IMR-90 (cell line): ENCODE measurements around the gene MSRB1. TPM values are rescaled to one million over a fixed set of nuclear protein-coding genes. Genes with fewer than 3 reads are reported as not detected.

Experiments used
- ATAC-seq: fragments of 200-7000 bp; cut with Tn5 transposase; 2 replicates; pipeline ENCODE4 v1.9.1; 2020; ENCODE audit warnings: low read depth, mild to moderate bottlenecking, moderate library complexity
- BruUV-seq: library from RNA; stranded (reverse); fragments of 400-500 nt; replicated peaks from 2 replicates; lab custom pipeline; 2021; lab: Mats Ljungman, UMichigan
- CTCF ChIA-PET: fragments of 300-600 bp; formaldehyde crosslinking; extraction: SDS; loops from one replicate; lab custom pipeline; 2021; ENCODE audit warnings: antibody characterized with exemption; lab: Yijun Ruan, JAX
- POLR2A ChIA-PET: fragments of 300-600 bp; sonication (Branson Sonifier 250); formaldehyde crosslinking; loops from one replicate; lab custom pipeline; 2022; ENCODE audit warnings: antibody characterized with exemption; ENCODE audit not compliant: unreplicated experiment; lab: Charles Lee
- DNase-seq: peaks from one replicate; pipeline ENCODE4 v3.0.0; 2013
- H2AFZ ChIP-seq: replicated peaks from 2 replicates; pipeline ENCODE3; 2013; ENCODE audit warnings: low read length, mild to moderate bottlenecking; ENCODE audit not compliant: poor library complexity
- H2AK5ac ChIP-seq: 2 replicates; pipeline ENCODE4 v1.6.1; 2013; ENCODE audit warnings: low read depth, low read length, inconsistent platforms
- H2AK9ac ChIP-seq: replicated peaks from 2 replicates; pipeline ENCODE3; 2013; ENCODE audit warnings: mild to moderate bottlenecking, low read depth, low read length, moderate library complexity; ENCODE audit not compliant: poor library complexity
- H2BK120ac ChIP-seq: 2 replicates; pipeline ENCODE4 v1.6.1; 2013; ENCODE audit warnings: low read depth, low read length, inconsistent platforms
- H2BK15ac ChIP-seq: 3 replicates; pipeline ENCODE4 v1.6.1; 2013; ENCODE audit warnings: low read depth, low read length, inconsistent platforms
- H2BK20ac ChIP-seq: 2 replicates; pipeline ENCODE4 v1.6.1; 2013; ENCODE audit warnings: low read depth, mild to moderate bottlenecking, inconsistent platforms, low read length, moderate library complexity
- H2BK5ac ChIP-seq: 2 replicates; pipeline ENCODE4 v1.6.1; 2013; ENCODE audit warnings: mild to moderate bottlenecking, low read depth, low read length, inconsistent platforms; ENCODE audit not compliant: poor library complexity, severe bottlenecking
- H3K14ac ChIP-seq: replicated peaks from 2 replicates; pipeline ENCODE4 v1.6.1; 2013; ENCODE audit warnings: low read depth, low read length, inconsistent platforms
- H3K18ac ChIP-seq: 2 replicates; pipeline ENCODE4 v1.6.1; 2013; ENCODE audit warnings: low read depth, low read length, control low read depth
- H3K23ac ChIP-seq: 2 replicates; pipeline ENCODE4 v1.6.1; 2013; ENCODE audit warnings: low read depth, low read length, inconsistent platforms
- H3K27ac ChIP-seq: 2 replicates; pipeline ENCODE4 v1.5.1; 2013; ENCODE audit warnings: mild to moderate bottlenecking, control low read depth, low read length; ENCODE audit not compliant: insufficient read depth
- H3K27me3 ChIP-seq: 2 replicates; pipeline ENCODE4 v1.6.1; 2013; ENCODE audit warnings: low read length; ENCODE audit not compliant: control insufficient read depth, insufficient read depth
- H3K36me3 ChIP-seq: 2 replicates; pipeline ENCODE4 v1.6.1; 2013; ENCODE audit warnings: low read length, mixed read lengths; ENCODE audit not compliant: control insufficient read depth, insufficient read depth
- H3K4ac ChIP-seq: 2 replicates; pipeline ENCODE4 v1.6.1; 2013; ENCODE audit warnings: low read depth, low read length, inconsistent platforms
- H3K4me1 ChIP-seq: 2 replicates; pipeline ENCODE4 v1.6.1; 2013; ENCODE audit warnings: low read length, mixed read lengths; ENCODE audit not compliant: control insufficient read depth, insufficient read depth
- H3K4me2 ChIP-seq: 2 replicates; pipeline ENCODE4 v1.6.1; 2013; ENCODE audit warnings: low read depth, mild to moderate bottlenecking, control low read depth, low read length, moderate library complexity
- H3K4me3 ChIP-seq: 2 replicates; pipeline ENCODE4 v1.5.1; 2013; ENCODE audit warnings: low read depth, mild to moderate bottlenecking, control low read depth, low read length, moderate library complexity; ENCODE audit not compliant: insufficient read depth
- H3K56ac ChIP-seq: 2 replicates; pipeline ENCODE4 v1.6.1; 2013; ENCODE audit warnings: low read length, inconsistent platforms; ENCODE audit not compliant: insufficient read depth; ENCODE audit errors: extremely low read depth
- H3K79me1 ChIP-seq, 2 experiments: 2 replicates each; pipeline ENCODE4 v1.6.1; 2013; ENCODE audit warnings: low read length in 2 of 2, inconsistent platforms in 1 of 2, low read depth in 1 of 2
- H3K9ac ChIP-seq: 2 replicates; pipeline ENCODE4 v1.6.1; 2013; ENCODE audit warnings: low read depth, low read length, control low read depth
- H3K9me1 ChIP-seq: 2 replicates; pipeline ENCODE4 v1.6.1; 2013; ENCODE audit warnings: low read length, inconsistent platforms; ENCODE audit not compliant: insufficient read depth
- H3K9me3 ChIP-seq: 2 replicates; pipeline ENCODE4 v1.6.1; 2013; ENCODE audit warnings: low read length; ENCODE audit not compliant: control insufficient read depth, insufficient read depth
- H4K20me1 ChIP-seq: 2 replicates; pipeline ENCODE4 v1.6.1; 2013; ENCODE audit warnings: low read length, inconsistent platforms; ENCODE audit not compliant: insufficient read depth
- H4K5ac ChIP-seq: 2 replicates; pipeline ENCODE4 v1.6.1; 2013; ENCODE audit warnings: mild to moderate bottlenecking, low read depth, low read length, control low read depth
- H4K8ac ChIP-seq, 2 experiments: 2 replicates each; pipeline ENCODE4 v1.6.1; 2013; ENCODE audit warnings: low read depth in 2 of 2, low read length in 2 of 2, control low read depth in 1 of 2, inconsistent platforms in 1 of 2
- H4K91ac ChIP-seq: 2 replicates; pipeline ENCODE4 v1.6.1; 2013; ENCODE audit warnings: low read depth, low read length, inconsistent platforms; ENCODE audit not compliant: insufficient read depth
- BHLHE40 ChIP-seq: fragments of 150-350 bp; IDR thresholded peaks from 2 replicates; pipeline ENCODE4 v1.6.1; 2016; ENCODE audit warnings: mild to moderate bottlenecking, low read depth, low read length
- CEBPB ChIP-seq: IDR thresholded peaks from 2 replicates; pipeline ENCODE4 v1.6.1; 2012; ENCODE audit warnings: low read depth, low read length, improper control_type of control experiment
- CHD1 ChIP-seq: IDR thresholded peaks from 2 replicates; pipeline ENCODE4 v1.6.1; 2012; ENCODE audit warnings: low read depth, low read length, improper control_type of control experiment
- FOS ChIP-seq: fragments of 150-350 bp; IDR thresholded peaks from 2 replicates; pipeline ENCODE4 v1.6.1; 2016; ENCODE audit warnings: low read depth, low read length
- MAZ ChIP-seq: IDR thresholded peaks from 2 replicates; pipeline ENCODE4 v1.6.1; 2012; ENCODE audit warnings: low read depth, mild to moderate bottlenecking, low read length, improper control_type of control experiment, moderate library complexity, borderline replicate concordance
- MXI1 ChIP-seq: IDR thresholded peaks from 2 replicates; pipeline ENCODE4 v1.6.1; 2012; ENCODE audit warnings: low read depth, mild to moderate bottlenecking, low read length, moderate library complexity, borderline replicate concordance
- POLR2A ChIP-seq: IDR thresholded peaks from 2 replicates; pipeline ENCODE4 v1.6.1; 2012; ENCODE audit warnings: mild to moderate bottlenecking, low read depth, low read length
- RAD21 ChIP-seq: IDR thresholded peaks from 2 replicates; pipeline ENCODE4 v1.6.1; 2012; ENCODE audit warnings: low read length, improper control_type of control experiment
- RCOR1 ChIP-seq: IDR thresholded peaks from 2 replicates; pipeline ENCODE4 v1.6.1; 2012; ENCODE audit warnings: mild to moderate bottlenecking, low read length, improper control_type of control experiment; ENCODE audit not compliant: insufficient replicate concordance
- RFX5 ChIP-seq: IDR thresholded peaks from 2 replicates; pipeline ENCODE4 v1.8.0; 2012; ENCODE audit warnings: low read depth, mild to moderate bottlenecking, low read length, moderate library complexity
- SMC3 ChIP-seq: fragments of 150-350 bp; IDR thresholded peaks from 2 replicates; pipeline ENCODE4 v1.6.1; 2016; ENCODE audit warnings: low read depth, mild to moderate bottlenecking, antibody characterized with exemption, low read length, moderate library complexity
- WGBS, 2 experiments: methylation state at CpG; one replicate each; pipeline versions ENCODE4 v1.1.5 to v1.1.7; 2013; ENCODE audit warnings: missing lambda C conversion rate in 2 of 2; ENCODE audit not compliant: insufficient read length in 1 of 2; ENCODE audit errors: extremely low coverage in 2 of 2; 5-methylcytosine and 5-hydroxymethylcytosine counted together
- dilution Hi-C: fragments of 300-500 bp; cut with HindIII; formaldehyde crosslinking; loops from one replicate; pipeline ENCODE4 v1.14.3; 2018; ENCODE audit warnings: low sequenced_read_pairs; ENCODE audit not compliant: unreplicated experiment
- in situ Hi-C: fragments of 300-500 bp; cut with MboI; formaldehyde crosslinking; loops from 3 replicates; pipeline ENCODE4 v1.14.3; 2019; ENCODE audit warnings: low sequenced_read_pairs, inconsistent platforms, mixed read lengths
- intact Hi-C: fragments of 100-400 bp; cut with micrococcal nuclease; formaldehyde crosslinking; loops from 2 replicates; pipeline ENCODE4 v1.10.0; 2022
- polyA plus RNA-seq, 3 experiments: library from polyadenylated mRNA; depleted of rRNA; stranded (reverse); fragments of >200 nt; gene quantifications; 2 replicates each; pipeline ENCODE4 v1.2.3, GENCODE V29; 2012; ENCODE audit warnings: low replicate concordance in 1 of 3
- total RNA-seq: library from RNA; depleted of rRNA; stranded (reverse); fragments of >200 nt; gene quantifications from 2 replicates; pipeline ENCODE4 v1.2.3, GENCODE V29; 2012
- TF ChIP-seq, protein P1 (sequence below): fragments of 150-350 bp; IDR thresholded peaks from 2 replicates; pipeline ENCODE4 v1.6.1; 2016; ENCODE audit warnings: low read depth, mild to moderate bottlenecking, low read length, moderate library complexity, borderline replicate concordance
- TF ChIP-seq, protein P2 (sequence below): fragments of 150-350 bp; IDR thresholded peaks from 2 replicates; pipeline ENCODE4 v1.6.1; 2017; ENCODE audit warnings: mild to moderate bottlenecking, antibody characterized with exemption, low read length, low read depth

Gene MSRB1
- total and polyA plus RNA-seq, 2 of the 4 experiments (the other 2 are of a cell fraction): 17.0 to 32.3 TPM

DNA sequence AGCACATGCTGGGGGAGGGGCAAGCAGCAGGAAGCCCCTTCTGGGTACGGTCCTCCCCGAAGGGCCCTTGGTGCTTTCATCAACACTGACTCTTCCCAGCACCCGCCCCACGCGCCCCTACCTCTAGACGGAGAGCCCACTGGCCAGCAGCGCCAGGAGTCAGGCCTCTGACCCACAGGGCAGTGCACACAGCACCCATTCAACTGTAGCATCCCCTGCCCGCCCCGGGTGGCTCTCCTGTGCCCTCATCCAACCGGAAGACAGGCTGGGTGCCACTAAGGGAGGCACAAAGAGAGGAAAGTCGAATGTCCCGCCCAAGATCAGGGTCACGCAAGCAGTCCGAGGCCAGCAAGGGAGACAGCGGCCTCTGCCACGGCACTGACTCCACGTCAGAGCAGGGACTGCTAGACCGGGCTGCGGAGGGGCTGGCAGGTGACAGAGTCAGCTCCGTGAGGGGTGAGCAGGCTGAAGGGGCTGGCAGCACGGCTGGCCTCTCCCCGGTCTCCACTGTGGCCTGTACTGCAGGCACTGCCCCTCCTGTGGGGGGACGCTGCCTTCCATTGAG lies 9.8 kb downstream of the MSRB1 start:
- Histone ChIP-seq H3K14ac (no peak overlapping the region), H3K27ac (no peak overlapping the region), H3K36me3 (peaks cover 8% of the 10 kb centered on the region), H3K4ac (no peak overlapping the region), H4K20me1 (no peaks in the 10 kb centered on the region), H2BK120ac (no peak overlapping the region), H3K18ac (no peak overlapping the region), H3K27me3 (peaks cover 4% of the 10 kb centered on the region; the same call in 1 of the 2 replicates), H4K5ac (no peak overlapping the region), H3K4me3 (no peak overlapping the region), H2BK5ac (no peak overlapping the region), H2AK5ac (no peak overlapping the region), H4K91ac (no peak overlapping the region), H3K9me1 (no peaks in the 10 kb centered on the region), H3K79me1 (no peaks in the 10 kb centered on the region), H3K4me2 (no peak overlapping the region), H4K8ac (no peak overlapping the region), H3K56ac (no peak overlapping the region), H3K9ac (no peak overlapping the region), H2AK9ac (peak overlapping the region; percentile 15), H2AFZ (no peak overlapping the region), H2BK15ac (no peak overlapping the region), H3K23ac (no peak overlapping the region), H3K4me1 (no peaks in the 10 kb centered on the region), H3K9me3 (no peaks in the 10 kb centered on the region), H2BK20ac (no peak overlapping the region)
- TF ChIP-seq MXI1 (no peak), POLR2A (no peak), SMC3 (no peak), MAZ (no peak), FOS (no peak), RCOR1 (no peak), CEBPB (no peak), RFX5 (no peak), RAD21 (no peak), BHLHE40 (no peak), CHD1 (no peak)
- TF ChIP-seq, protein P1, sequence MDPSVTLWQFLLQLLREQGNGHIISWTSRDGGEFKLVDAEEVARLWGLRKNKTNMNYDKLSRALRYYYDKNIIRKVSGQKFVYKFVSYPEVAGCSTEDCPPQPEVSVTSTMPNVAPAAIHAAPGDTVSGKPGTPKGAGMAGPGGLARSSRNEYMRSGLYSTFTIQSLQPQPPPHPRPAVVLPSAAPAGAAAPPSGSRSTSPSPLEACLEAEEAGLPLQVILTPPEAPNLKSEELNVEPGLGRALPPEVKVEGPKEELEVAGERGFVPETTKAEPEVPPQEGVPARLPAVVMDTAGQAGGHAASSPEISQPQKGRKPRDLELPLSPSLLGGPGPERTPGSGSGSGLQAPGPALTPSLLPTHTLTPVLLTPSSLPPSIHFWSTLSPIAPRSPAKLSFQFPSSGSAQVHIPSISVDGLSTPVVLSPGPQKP: no peak
- TF ChIP-seq, protein P2, sequence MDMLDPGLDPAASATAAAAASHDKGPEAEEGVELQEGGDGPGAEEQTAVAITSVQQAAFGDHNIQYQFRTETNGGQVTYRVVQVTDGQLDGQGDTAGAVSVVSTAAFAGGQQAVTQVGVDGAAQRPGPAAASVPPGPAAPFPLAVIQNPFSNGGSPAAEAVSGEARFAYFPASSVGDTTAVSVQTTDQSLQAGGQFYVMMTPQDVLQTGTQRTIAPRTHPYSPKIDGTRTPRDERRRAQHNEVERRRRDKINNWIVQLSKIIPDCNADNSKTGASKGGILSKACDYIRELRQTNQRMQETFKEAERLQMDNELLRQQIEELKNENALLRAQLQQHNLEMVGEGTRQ: no peak
- CTCF ChIA-PET: no interaction called here
- dilution Hi-C loops: no loop called here
- DNase-seq: no peak
- in situ Hi-C loops: loop anchor here (5.0 kb wide), 1 partner anchor 71 kb away; no protein-coding TSS in a partner anchor
- POLR2A ChIA-PET: no interaction called here
- ATAC-seq: no peak
- intact Hi-C loops: no loop called here
- no TSS peak for BruUV-seq
- 74% methylated on average over 15 of the region's 23 CpGs; no CpG with 5 or more reads in 1 of the 2 experiments for WGBS, 2 experiments
